CMK (cell line): ENCODE results near the gene GRIN2C.
"Not testable (repeated sequence)": the region's sequence is repeated elsewhere in the genome, so short reads cannot be mapped to it uniquely, and the experiment has no call there.

ENCODE experiments used
- DNase-seq: peaks from one replicate; pipeline ENCODE4 v3.0.0-alpha.2; 2010; ENCODE audit warnings: low read depth

GRIN2C gene

DNA sequence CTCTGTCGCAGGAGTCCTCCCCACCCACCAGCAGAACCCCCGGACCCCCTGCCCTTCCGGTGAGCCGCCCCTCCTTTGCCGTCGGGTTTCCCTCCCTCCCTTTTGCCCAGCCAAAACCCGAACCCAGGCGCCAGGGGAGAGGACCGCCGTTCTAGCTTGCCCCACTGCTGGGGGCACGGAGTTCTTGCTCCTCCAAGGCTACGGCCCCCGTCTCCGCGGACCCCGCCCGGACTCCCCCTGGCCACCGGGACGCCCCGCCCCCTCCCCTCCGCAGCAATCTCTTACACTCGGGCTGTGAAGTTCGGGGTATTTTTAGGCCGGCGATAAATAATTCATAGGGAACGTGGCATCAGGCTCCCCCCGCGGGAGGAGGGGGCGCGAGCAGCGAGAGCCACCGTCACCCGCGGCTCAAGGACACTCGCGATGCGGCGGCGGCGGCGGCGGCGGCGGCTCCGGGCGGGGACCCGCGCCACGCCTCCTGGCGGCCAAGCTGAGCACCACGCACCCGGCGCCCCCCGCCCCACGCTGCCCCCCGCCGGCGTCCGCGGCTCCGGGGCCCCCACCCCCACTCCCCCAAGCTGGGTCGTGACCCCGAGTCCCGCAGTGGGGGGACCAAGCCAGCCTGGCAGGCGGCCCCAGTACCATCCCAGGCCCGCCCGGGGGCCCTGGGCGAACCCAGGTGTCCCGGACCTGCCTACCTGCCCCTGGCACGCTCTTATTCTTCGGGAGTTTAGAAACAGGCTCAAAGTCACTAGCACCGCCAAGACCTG is at the start of gene GRIN2C:
GRIN2C (minus strand) TSS at position 427 of the 770 bp plus-strand sequence. CDS start 4,793 bp downstream, outside the sequence.
- DNase-seq = no peak

DNA sequence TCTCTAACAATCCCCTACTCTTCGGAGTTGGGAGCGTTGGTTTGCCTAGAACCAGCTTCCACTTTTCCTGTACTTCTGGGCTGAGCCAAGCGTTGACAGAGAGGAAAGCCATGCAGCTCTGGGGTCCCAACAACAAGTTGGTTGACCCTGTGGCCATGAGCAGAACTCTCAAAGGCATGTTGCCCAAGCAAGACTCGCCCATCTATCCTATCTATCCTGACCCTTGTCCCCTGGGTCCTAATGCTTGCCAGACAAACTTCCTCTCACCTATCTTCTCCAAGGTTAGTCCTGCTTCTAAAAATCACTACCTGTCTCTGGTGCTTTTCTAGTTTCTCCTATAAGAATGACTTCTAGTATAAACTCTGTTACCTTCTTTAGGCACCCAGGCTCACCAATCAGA is 49.4 kb upstream of the GRIN2C start:
- not testable (repeated sequence) for DNase-seq

DNA sequence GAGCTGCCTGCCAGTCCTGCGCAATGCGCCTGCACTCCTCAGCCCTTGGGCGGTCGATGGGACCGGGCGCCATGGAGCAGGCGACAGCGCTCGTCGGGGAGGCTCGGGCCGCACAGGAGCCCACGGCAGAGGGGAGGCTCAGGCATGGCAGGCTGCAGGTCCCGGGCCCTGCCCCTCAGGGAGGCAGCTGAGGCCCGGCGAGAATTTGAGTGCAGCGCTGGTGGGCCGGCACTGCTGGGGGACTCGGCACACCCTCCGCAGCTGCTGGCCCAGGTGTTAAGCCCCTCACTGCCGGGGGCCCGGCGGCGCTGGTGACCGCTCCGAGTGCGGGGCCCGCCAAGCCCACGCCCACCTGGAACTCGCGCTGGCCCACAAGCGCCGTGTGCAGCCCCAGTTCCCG is 47.3 kb upstream of the GRIN2C start:
- no peak for DNase-seq

DNA sequence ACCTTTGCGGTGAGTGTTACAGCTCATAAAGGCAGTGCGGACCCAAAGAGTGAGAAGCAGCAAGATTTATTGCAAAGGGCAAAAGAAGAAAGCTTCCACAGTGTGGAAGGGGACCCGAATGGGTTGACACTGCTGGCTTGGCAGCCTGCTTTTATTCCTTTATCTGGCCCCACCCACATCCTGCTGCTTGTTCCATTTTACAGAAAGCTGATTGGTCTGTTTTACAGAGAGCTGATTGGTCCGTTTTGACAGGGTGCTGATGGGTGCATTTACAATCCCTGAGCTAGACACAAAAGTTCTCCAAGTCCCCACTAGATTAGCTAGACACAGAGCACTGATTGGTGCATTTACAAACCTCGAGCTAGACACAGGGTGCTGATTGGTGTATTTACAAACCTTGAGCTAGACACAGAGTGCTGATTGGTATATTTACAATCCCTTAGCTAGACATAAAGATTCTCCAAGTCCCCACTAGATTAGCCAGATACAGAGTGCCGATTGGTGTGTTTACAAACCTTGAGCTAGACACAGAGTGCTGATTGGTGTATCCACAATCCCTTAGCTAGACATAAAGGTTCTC is 46.6 kb upstream of the GRIN2C start:
- DNase-seq = not testable (repeated sequence)

DNA sequence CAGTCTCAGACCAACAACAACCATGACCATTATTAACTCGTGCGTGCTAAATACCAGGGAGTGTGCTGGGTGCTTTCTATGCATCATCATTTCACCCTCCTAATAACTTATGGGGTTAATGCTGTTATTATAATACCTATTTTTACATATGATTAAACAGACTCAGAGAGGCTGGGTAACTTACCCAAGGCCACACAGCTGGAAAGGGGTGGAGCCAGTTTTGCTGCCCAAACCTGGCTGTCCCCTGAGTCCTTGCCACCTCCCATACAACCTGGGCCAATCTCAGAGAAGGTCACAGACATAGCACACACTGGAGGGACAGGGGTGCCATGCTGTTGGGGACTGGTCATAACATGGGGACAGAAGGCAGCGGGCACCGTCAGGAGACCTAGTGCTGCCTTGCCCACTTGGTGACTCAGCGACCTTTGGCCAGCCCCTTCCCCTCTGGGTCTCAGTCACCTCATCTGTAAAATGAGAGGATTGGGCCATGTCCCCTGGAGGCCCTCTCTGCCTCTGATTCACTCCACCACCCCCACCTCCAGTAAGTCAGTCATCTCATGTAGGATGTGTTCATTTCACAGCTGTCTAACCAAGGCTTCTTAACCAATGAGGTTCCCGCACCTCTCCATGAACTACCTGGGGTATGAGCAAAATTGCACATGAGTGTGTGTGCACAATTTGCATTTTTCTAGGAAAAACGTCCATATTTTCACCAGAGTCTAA is 45.2 kb upstream of the GRIN2C start:
- no peak for DNase-seq

DNA sequence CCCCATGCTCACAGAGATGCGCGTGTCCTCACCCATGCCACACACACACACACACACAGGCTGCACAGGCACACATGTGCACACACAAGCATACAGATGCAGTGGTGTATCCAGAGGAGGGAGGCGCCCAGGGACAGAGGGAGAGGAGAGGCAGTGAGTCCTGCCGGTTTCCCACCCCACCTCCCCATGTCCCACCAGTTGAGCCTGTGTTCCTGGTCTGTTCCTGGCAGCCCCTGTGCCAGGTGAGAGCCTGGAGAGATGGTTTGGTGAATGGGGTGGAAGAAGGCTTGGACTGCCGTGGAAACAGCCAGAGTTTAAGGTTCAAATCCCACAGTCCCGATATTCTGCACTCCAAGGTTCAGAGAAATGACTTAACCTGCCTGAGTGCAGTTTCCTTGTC is 44.0 kb upstream of the GRIN2C start:
- DNase-seq = no peak

DNA sequence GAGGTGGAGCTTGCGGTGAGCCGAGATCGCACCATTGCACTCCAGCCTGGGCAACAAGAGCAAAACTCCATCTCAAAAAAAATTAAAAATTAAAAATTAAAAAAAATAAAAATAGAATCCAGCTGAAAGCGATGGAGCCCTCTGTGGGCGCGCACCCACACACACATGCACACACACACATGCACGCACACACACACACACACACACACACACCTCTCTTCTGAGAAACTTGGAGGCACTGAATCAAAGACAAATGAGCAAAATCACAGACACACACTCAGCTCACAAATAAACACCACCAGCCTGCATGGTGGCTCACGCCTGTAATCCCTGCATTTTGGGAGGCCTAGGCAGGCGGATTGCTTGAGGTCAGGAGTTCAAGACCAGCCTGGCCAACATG is 43.3 kb upstream of the GRIN2C start:
- no peak for DNase-seq

DNA sequence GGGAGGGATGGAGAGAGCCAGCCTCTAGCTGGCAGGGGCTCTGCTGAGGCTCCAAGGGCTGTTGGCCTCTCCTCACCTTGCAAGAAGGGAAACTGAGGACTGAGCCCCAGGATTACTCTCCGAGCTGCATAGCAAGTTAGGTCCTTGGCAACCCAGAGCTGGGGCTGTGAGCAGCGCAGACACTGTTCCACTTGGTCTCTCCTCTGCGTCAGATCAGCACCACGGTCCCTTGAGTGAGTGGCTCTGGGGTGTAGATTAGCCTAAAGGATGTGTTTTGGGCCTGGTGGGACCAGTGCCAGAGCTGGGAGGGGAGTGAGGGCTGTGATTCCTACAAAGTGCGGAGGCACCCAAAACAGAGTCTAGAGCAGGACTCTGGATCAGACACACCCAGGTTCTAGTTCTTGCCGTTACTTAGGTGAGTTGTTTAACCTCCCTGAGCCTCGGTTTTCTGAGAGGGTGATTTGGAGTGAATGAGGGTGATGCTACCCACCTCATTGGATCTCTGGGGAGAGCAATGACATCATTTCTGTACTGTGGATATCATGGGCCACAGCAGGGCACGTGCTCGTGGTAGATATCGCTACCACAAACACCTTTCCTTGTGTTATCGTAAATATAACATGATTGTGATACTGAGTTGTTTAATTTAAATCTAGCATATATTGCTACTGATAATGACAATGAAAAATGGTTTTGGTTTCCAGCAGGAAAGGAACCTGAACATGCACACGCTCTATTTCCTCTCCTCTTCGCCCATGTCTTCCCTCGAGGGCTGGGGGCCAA is 41.9 kb upstream of the GRIN2C start:
- DNase-seq = no peak

DNA sequence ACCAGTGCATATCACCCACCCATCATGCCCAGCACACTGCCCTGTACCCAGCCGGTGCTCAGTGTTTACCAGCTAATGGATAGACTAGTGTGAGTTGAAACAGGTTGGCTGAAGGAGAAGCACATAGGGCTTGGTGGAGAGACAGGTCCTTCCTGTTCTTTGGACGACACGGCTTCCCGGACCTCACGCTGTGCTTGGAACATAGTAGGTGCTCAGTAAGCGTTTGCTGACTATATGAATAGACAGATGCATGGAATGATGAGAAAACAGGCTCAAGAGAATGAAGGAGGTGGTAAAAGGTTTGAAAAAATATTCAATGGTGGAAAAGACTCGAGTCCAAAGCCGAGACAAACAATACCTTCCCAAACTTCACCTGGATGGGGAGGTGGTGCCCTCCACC is 40.5 kb upstream of the GRIN2C start:
- DNase-seq = no peak

DNA sequence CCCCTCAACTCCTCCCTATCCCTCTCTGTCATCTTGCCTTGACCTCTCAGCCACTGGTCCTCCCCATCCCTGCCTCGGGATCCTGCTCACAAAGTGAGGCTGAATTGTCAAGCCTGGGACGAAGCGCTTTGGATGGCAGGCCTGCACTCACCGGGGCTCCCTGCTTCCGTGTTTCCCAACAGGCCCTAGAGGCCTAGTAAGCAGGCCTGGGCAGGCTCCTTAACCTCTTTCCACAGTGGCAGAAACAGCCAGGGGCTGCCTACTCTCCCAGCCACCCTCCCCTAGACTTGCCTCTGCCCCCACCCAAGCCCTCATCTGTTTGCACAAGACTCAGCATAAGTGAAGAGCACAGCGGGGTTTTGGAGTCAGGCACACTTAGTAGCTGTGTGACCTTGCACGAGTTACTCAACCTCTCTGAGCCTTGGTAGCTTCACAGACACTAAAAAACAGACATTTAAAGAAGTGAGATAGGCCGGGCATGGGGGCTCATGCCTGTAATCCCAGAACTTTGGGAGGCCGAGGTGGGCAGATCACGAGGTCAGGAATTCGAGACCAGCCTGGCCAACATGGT is 38.8 kb upstream of the GRIN2C start:
- DNase-seq = no peak

DNA sequence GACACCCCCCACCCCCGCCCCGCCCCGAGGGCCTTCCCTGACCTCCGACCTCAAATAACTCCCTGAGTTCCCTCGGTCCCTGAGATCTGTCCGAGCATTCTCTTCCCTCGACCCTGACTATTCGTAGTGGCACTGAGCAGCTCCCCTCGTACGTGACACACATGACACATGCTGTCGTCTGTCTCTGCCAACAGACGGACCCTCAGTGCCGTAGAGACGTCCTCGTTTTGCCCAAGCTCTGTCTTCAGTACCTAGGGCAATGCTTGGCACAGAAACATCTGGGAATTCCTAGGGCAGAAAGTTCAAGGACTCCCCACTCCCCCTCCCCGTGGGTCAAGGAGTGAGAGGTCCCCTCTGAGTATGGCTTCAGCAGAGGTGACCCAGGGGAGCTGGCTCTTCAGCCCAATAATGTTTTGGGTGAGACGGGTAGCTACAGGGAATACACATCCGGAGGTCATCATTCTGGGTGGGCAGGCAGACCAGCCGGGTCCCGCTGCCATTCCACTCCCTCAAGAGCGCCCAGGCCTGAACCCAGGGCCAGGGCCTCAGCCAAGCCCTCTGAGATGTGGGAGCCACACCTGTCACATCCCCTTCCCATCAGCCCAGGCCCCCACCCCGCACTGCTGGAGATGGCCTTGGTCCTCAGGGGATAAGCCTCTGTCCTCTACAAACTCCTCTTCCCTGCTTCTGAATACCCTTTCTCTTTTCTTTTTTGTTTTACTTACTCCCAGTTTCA is 34.4 kb upstream of the GRIN2C start:
- DNase-seq = no peak

DNA sequence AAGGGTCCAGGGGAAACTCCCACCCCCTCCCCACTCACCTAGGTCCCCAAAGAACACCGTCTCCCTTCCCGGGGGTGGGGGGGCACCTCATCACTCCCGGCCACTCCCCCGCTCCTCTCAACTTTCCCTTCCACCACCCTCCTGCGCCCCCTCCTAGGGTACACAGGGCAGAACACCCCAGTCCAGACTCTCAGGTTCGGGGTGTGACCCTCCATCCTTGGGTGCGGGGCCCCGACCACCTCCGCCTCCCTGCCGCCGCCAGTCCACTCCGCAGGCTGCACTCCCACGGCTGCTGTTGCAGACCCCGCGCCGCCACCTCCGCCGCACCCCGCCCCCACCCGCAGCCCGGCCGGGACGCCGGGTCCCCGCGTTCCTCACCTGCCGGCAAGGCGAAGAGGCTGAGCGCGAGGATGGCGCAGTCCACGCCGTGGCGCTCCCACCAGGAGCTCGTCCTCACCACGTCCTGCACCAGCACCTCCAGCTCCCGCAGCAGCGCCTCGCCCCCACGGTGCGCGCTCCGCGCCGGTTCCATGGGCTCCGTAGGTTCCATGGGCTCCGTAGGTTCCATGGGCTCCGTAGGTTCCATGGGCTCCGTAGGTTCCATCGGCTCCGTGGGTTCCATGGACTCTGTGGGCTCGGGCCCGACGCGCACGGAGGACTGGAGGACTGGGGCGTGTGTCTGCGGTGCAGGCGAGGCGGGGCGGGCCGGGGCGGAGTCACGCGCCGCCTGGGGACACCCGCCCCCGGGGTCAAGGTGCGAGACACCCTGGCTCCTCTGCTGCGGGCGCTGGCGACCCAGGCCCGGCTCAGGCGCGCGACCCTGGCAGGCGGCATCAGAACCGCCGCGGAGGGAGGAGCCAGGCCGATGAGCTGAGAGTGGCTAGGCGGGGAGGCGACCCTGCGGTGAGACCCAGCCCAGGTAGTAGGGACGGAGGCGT is 33.6 kb upstream of the GRIN2C start, which contains the start of gene FADS6:
FADS6 (minus strand) TSS at position 660 of the 938 bp plus-strand sequence; CDS start at position 622, 38 bp downstream.
- DNase-seq = no peak

DNA sequence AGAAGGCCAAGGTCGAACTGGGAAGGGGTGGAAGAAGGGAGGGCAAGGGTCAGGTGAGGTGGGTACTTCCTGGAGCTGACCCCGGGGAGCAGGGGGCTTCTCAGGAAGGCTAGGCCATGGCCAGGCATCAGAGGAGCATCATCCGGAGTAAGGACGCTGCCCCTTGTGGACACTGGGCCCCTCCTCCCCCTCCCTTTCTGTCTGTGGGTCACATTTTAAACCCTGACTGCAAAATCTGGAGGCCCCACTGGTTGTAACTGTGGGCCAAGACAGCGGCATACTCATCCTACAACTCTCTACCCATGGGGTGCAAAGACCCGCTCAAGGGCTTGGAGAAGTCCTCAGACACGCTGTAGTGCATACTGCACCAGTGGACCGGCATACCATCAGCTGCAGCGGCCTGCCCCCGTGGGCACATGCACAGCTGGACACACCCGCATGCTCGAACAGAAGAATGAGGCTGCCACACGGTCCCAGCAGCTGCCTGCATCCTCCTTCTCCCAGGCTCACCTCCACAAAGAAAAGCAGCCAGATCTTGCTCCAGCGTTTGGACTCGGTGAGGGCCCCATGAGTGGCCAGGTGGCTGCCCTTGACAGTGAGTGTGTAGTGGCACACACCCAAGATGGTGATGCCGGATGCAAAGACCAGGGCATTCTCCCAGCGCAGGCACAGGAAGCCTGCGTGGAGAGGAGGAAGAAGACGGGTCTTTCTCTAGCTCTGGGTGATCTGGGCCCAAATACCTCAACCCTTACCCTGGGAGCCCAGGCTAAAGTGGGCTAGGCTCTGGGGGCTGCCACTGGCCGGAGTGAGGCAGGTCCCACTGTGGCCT is 32.5 kb upstream of the GRIN2C start:
- DNase-seq = no peak

DNA sequence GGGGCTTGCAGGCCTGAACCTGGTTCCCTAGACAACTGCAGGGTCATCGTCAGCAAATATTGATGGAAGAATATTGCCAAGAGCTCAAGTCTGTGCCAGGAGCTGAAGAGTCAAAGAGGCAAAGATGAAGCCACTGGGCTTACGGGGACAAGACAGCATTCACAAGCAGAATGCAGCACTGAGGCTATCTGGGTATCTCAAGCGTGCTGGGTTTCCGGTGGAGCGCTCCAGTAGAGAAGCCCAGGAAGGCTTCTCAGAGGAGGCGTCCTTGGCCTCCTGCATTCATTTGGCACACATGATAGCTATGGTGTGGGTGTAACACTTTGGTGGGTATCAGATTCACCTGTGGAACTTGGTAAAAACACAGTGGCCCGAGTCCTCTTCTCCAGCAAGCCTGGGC is 30.9 kb upstream of the GRIN2C start:
- no peak for DNase-seq

DNA sequence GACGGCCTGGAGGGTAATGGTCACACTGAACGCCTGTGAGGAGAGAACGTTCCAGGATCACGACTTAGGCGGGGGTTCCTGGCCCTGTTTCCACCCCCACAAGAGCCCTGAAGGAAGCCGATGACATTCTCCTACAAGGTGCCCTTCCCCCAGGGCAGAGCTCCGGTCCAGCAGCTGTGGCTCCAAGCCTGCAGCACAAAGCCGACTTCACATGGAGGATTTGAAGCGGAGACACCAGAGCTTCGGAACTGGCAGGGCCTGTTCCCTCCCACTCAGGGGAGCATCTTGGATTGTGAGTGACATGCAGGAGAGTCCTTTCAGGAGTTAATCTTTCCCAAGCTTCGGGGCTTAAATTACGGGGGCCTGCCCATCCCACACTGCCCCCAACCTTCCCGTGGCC is 28.8 kb upstream of the GRIN2C start:
- no peak for DNase-seq

DNA sequence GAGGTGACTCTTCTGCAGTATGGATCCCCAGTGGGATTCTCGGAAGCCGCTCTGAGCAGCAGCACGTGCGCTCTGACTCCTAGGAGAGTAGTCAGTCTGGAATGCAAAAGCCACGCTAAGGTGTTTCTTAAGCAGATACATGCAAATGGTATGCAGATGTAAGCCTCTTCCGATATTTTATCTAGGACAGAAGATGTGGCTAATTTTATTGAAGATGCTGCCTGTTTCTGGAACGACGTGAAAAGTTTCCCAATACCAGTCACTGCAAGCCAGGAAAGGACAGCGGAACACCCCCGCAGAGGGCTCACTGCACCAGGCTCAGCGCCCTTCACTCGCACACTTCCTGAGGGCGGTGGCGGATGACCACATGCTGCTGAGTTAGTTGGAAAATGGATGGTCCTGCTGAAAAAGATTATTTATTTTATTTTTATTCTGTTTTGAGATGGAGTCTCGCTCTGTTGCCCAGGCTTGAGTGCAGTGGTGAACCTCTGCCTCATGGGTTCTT is 23.6 kb upstream of the GRIN2C start:
- no peak for DNase-seq

DNA sequence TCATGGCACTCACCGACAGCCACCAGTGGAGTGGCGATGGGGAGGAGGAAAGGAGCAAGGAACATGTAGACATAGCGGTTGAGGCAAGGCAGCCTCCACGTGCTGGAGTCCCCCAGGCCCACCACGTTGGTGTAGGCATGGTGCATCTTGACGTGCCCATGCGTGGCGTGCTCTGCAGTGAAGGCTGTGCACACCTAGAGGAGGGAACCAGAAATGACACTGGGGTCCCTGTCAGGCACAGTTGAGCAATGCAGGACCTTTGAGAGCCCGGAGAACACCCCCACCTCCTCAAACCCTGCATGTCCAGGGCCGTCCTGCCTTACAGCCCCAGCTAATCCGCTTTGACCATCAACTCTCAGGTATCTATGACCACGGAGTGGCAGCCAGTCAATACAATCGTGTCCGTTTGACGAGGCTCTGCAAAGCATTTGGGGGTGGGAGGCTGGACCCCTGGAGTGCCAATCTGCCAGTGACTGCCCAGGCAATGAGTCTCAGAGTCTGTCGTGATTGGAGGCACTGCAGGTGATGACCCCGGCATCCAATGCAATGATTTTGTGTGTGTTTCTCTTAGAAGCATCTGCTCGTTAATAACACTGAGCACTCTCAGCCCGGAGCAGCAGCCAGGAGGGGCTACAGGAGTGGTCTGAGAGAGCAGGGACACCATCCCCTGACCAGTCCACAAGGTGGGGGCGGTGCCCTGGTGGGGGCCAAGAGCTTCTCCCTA is 23.0 kb upstream of the GRIN2C start:
- DNase-seq = no peak

DNA sequence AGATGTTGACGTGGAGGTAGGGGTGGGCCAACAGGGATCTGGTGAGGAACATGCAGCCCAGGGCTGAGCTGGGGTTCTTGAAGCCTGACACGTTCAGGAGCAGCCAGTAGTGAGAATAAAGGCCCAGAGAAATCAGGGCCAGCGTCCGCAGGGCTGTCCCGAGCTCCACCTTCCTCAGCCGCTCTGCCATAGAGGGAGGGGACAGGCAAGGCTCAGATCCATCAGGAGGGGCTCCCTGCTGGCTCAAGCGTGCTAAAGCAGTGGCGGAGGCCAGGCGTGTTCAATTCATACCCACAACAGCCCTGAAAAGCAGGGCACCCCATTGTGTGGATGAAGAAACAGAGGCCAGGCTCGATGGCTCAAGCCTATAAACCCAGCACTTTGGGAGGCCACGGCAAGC is 21.4 kb upstream of the GRIN2C start:
- no peak for DNase-seq
